Hepatocyte (in vitro differentiated cells): ENCODE measurements around the gene SLC38A1. TPM values are rescaled to one million over a fixed set of nuclear protein-coding genes. Genes with fewer than 3 reads are reported as not detected.

ENCODE experiments used
- DNase-seq: peaks from one replicate; pipeline ENCODE4 v3.0.0-alpha.2; 2016; ENCODE audit warnings: low spot score
- H2AFZ ChIP-seq: fragments of 200-600 bp; sonication (generic); 2 replicates; pipeline ENCODE4 v1.6.0; 2016; ENCODE audit warnings: antibody characterized with exemption, mild to moderate bottlenecking
- H3K27ac ChIP-seq: fragments of 200-600 bp; sonication (generic); 2 replicates; pipeline ENCODE4 v1.5.1; 2016; ENCODE audit warnings: mild to moderate bottlenecking
- H3K27me3 ChIP-seq: fragments of 200-600 bp; sonication (generic); 2 replicates; pipeline ENCODE4 v1.6.1; 2016
- H3K36me3 ChIP-seq: fragments of 200-600 bp; sonication (generic); replicated peaks from 2 replicates; pipeline ENCODE4 v1.5.1; 2016; ENCODE audit warnings: low read depth; ENCODE audit not compliant: insufficient read depth
- H3K4me1 ChIP-seq: fragments of 200-600 bp; sonication (generic); 2 replicates; pipeline ENCODE4 v1.5.1; 2016; ENCODE audit warnings: mild to moderate bottlenecking, moderate library complexity; ENCODE audit not compliant: insufficient read depth
- H3K4me2 ChIP-seq: fragments of 200-600 bp; sonication (generic); 2 replicates; pipeline ENCODE4 v1.6.0; 2016
- H3K4me3 ChIP-seq: fragments of 200-600 bp; sonication (generic); 2 replicates; pipeline ENCODE4 v1.5.1; 2016; ENCODE audit warnings: mild to moderate bottlenecking
- H3K79me2 ChIP-seq: fragments of 200-600 bp; sonication (generic); 2 replicates; pipeline ENCODE4 v1.6.0; 2017; ENCODE audit warnings: mild to moderate bottlenecking
- H3K9me2 ChIP-seq: fragments of 200-600 bp; sonication (generic); replicated peaks from 2 replicates; pipeline ENCODE4 v1.6.0; 2017; ENCODE audit warnings: mild to moderate bottlenecking; ENCODE audit not compliant: insufficient read depth
- H3K9me3 ChIP-seq: fragments of 200-600 bp; sonication (generic); 2 replicates; pipeline ENCODE4 v1.5.1; 2016; ENCODE audit warnings: low read depth, mild to moderate bottlenecking
- H4K20me1 ChIP-seq: fragments of 200-600 bp; sonication (generic); 2 replicates; pipeline ENCODE4 v1.6.0; 2016; ENCODE audit warnings: mild to moderate bottlenecking; ENCODE audit not compliant: insufficient read depth, poor library complexity, severe bottlenecking
- CTCF ChIP-seq: fragments of 200-600 bp; sonication (generic); IDR thresholded peaks from 2 replicates; pipeline ENCODE4 v1.5.1; 2016; ENCODE audit warnings: antibody characterized with exemption, mild to moderate bottlenecking; ENCODE audit not compliant: poor library complexity
- EZH2 ChIP-seq: fragments of 200-600 bp; sonication (generic); IDR thresholded peaks from 2 replicates; pipeline ENCODE4 v1.6.1; 2016; ENCODE audit warnings: antibody characterized with exemption, mild to moderate bottlenecking, borderline replicate concordance
- EZH2phosphoT487 ChIP-seq: fragments of 200-600 bp; sonication (generic); IDR thresholded peaks from one replicate; pipeline ENCODE4 v1.6.1; 2018; ENCODE audit warnings: antibody characterized with exemption, mild to moderate bottlenecking, low read depth, moderate library complexity; ENCODE audit not compliant: unreplicated experiment, severe bottlenecking
- WGBS: methylation state at CpG from one replicate; pipeline ENCODE4 v1.1.6; 2016; ENCODE audit warnings: low lambda C conversion rate; ENCODE audit errors: missing lambda C conversion rate; 5-methylcytosine and 5-hydroxymethylcytosine counted together
- polyA plus RNA-seq: library from polyadenylated mRNA; unstranded; fragments of >200 nt; fragmentation: Nextera tagmentation; extraction: Ambion mirVana; gene quantifications from 2 replicates; pipeline ENCODE4 v1.2.1, GENCODE V29; 2016
- total RNA-seq: library from RNA; depleted of rRNA; stranded (reverse); fragments of >200 nt; gene quantifications from 2 replicates; pipeline ENCODE4 v1.2.3, GENCODE V29; 2014

The SLC38A1 gene
- total and polyA plus RNA-seq, 2 experiments from 2014 or later, result 48.2 to 86.8 TPM

DNA sequence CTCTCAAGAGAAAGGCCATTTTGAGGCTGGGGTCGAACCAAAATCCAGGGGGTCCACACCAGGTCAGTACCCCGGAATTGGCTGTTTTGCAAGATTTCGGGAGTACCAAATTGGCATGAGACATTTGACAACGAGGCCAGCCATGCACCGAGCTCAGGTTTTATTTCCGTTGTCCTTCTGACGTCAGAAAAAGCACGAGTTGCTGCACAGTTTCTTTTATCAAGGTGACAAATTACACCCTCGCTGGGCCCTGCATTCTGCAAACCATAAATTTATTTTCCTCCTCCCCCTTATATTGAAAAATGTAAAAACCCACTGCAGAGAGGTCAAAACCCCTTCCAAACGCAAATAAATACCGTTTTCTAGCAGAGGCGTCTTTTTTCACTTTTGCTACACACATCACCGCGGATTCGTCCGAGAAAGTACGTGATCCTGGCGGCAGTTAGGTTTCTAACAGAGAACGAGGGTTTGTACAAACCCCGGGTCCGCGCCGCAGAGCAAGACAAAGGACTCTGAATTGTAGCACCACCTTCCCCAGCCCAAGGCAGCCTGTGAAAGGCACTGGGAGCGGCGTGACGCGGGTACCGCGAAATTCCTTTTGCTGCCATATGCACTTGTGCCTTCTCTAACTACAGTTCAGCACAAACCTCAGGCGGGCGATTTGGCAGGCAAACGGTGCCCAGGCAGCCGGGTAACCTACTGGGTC lies 1.8 kb downstream of the SLC38A1 start:
- Histone ChIP-seq H3K4me2 (peak overlapping the region; percentile 95), H3K79me2 (peaks cover 69% of the 10 kb centered on the region), H2AFZ (peak overlapping the region; percentile 46), H3K4me1 (peaks cover 33% of the 10 kb centered on the region), H4K20me1 (peaks cover 7% of the 10 kb centered on the region), H3K4me3 (peak overlapping the region; percentile 83), H3K27me3 (no peaks in the 10 kb centered on the region), H3K36me3 (no peaks in the 10 kb centered on the region), H3K27ac (peak overlapping the region; percentile 93), H3K9me2 (no peaks in the 10 kb centered on the region), H3K9me3 (no peaks in the 10 kb centered on the region)
- WGBS, result under 1% methylated on average over 33 of the region's 33 CpGs
- peak; percentile 67 for DNase-seq
- no peak for TF ChIP-seq EZH2phosphoT487

- no peaks in the 10 kb centered on the region for H3K36me3 ChIP-seq
- H3K27me3 ChIP-seq, result no peaks in the 10 kb centered on the region
- H3K27ac ChIP-seq, result peak overlapping the region; percentile 93
- TF ChIP-seq EZH2phosphoT487, result no peak
- TF ChIP-seq CTCF, result no peak
- TF ChIP-seq EZH2, result no peak
- H3K79me2 ChIP-seq, result peaks cover 75% of the 10 kb centered on the region
- H3K4me3 ChIP-seq, result peak overlapping the region; percentile 83
- peak overlapping the region; percentile 95 for H3K4me2 ChIP-seq
- DNase-seq, result peak; percentile 57
- H3K4me1 ChIP-seq, result peaks cover 39% of the 10 kb centered on the region
- H4K20me1 ChIP-seq, result peaks cover 7% of the 10 kb centered on the region
- H2AFZ ChIP-seq, result peak overlapping the region; percentile 46
- H3K9me2 ChIP-seq, result no peaks in the 10 kb centered on the region
- no peaks in the 10 kb centered on the region for H3K9me3 ChIP-seq
- WGBS, result 17% methylated on average over 7 of the region's 7 CpGs
Observed at GRCh38 chr12:46266382-46266791, 2.5 kb downstream of the SLC38A1 start.

GRCh38 chr12:46265734-46266133 lies 3.1 kb downstream of the SLC38A1 start:
- Histone ChIP-seq H3K4me3 (peak overlapping the region; percentile 83), H3K79me2 (peaks cover 81% of the 10 kb centered on the region)

More at GRCh38 chr12:46265734-46266133, 3.1 kb downstream of the SLC38A1 start:
- WGBS, result 82% methylated on average over 3 of the region's 3 CpGs
- H2AFZ ChIP-seq, result no peak overlapping the region
- TF ChIP-seq EZH2phosphoT487 (no peak), CTCF (no peak), EZH2 (no peak)
- H4K20me1 ChIP-seq, result peaks cover 10% of the 10 kb centered on the region
- peak overlapping the region; percentile 93 for H3K27ac ChIP-seq
- peaks cover 46% of the 10 kb centered on the region for H3K4me1 ChIP-seq
- H3K36me3 ChIP-seq, result no peaks in the 10 kb centered on the region
- H3K9me3 ChIP-seq, result no peaks in the 10 kb centered on the region
- H3K4me2 ChIP-seq, result peak overlapping the region; percentile 95
- no peak for DNase-seq
- H3K9me2 ChIP-seq, result no peaks in the 10 kb centered on the region
- H3K27me3 ChIP-seq, result no peaks in the 10 kb centered on the region
